NCI-H345 (cell line): ENCODE results near the gene PRXL2A.
"Not testable (repeated sequence)": the region's sequence is repeated elsewhere in the genome, so short reads cannot be mapped to it uniquely, and the experiment has no call there.

ENCODE experiments used
- DNase-seq: peaks from one replicate; lab custom pipeline; 2025; lab: John Stamatoyannopoulos, UW

The PRXL2A gene

DNA sequence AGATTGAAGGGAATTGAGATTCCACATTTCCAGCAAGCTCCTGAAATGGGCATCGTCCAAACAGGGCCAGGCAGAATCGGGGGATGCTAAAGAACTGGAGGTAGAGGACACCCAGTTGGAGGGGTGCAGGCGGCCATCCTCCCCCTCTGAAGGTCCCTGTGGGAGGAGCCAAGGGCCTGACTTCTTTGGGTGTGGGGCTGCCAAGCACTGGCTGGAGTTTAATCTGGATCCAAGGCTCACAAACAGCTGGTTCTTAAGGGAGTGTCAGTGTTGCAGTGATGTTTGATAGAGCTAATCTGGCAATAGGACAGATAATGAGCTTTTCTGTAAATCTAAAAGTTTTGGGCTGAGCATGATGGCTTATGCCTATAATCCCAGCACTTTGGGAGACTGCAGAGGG, 66.6 kb downstream of the PRXL2A start:
- DNase-seq: no peak

DNA sequence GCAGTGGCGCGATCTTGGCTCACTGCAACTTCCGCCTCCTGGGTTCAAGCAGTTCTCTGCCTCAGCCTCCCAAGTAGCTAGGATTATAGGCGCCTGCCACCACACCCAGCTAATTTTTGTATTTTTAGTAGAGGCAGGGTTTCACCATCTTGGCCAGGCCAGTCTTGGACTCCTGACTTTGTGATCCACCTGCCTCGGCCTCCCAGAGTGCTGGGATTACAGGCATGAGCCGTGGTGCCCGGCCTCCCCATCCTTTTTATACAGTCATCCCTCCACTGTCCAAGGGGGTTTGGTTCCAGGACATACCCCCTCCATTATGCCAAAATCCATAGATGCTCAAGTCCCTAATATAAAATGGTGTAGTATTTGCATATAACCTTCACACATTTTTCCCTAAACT, 67.3 kb downstream of the PRXL2A start:
- DNase-seq: not testable (repeated sequence)

DNA sequence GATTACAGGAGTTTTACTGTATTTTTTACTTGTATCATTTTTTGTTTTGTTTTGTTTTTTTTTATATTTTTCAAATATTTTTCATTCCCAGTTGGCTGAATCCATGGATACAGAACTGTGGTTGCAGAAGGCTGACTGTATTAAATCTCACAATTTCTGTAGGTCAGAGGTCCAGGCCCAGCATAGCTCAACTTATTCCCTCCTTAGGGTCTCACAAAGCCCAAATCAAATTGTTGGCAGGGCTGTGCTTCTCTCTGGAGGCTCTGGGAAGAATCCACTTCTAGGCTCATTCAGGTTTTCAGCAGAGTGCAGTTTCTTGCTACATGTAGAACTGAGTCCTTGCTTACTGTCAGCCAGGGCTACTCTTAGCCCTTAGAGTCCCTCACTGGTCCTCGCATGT, 68.3 kb downstream of the PRXL2A start:
- DNase-seq: no peak

DNA sequence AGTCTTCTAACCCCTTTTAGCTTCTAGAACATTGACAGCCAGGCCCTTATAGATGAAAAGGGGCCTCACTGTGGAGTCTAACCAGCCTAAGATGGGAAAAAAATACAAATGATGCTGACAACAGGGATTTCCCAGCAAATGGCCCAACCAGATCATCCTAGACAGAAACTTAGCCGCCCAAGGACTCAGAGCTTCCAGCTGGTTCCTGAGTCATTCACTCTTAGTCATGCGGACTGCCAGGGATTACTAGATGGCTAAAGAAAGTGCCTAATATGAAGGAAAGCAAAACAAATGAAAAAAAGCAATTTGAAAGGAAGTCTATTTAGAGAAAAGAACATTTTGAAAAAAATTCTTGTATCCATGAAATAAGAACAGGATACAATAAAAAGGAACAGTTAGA, 69.5 kb downstream of the PRXL2A start:
- no peak for DNase-seq

DNA sequence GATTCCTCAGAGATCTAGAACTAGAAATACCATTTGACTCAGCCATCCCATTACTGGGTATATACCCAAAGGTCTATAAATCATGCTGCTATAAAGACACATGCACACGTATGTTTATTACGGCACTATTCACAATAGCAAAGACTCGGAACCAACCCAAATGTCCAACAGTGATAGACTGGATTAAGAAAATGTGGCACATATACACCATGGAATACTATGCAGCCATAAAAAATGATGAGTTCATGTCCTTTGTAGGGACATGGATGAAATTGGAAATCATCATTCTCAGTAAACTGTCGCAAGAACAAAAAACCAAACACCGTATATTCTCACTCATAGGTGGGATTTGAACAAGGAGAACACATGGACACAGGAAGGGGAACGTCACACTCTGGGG, 72.0 kb downstream of the PRXL2A start:
- DNase-seq: not testable (repeated sequence)

DNA sequence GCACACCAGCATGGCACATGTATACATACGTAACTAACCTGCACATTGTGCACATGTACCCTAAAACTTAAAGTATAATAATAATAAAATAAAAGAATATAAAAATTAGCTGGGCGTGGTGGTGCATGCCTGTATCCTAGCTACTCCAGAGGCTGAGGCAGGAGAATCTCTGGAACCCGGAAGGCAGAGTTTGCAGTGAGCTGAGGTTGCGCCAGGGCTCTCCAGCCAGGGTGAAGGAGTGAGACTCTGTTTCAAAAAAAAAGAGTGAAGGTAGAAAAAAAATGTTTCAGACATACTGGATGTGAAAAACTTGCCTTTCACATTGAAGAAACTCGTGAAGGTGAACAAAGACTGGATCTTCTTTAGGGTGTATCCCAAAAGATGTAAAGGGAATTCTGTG, 72.5 kb downstream of the PRXL2A start:
- DNase-seq: no peak

DNA sequence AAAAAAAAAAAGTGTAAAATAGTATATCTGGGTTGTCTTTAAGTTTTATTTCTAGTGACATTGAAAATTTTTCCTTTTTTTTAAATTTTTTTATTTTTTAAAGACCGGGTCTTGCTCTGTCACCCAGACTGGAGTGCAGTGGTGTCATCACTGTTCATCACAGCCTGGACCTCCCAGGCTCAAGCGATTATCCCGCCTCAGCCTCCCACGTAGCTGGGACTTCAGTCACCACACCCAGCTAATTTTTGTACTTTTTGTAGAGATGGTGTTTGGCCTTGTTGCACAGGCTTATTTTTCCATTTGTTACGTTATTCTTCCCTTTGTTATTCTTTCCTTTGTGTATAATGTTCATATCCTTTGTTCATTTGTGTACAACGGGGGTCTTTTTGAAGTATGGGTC, 75.9 kb downstream of the PRXL2A start:
- no peak for DNase-seq

DNA sequence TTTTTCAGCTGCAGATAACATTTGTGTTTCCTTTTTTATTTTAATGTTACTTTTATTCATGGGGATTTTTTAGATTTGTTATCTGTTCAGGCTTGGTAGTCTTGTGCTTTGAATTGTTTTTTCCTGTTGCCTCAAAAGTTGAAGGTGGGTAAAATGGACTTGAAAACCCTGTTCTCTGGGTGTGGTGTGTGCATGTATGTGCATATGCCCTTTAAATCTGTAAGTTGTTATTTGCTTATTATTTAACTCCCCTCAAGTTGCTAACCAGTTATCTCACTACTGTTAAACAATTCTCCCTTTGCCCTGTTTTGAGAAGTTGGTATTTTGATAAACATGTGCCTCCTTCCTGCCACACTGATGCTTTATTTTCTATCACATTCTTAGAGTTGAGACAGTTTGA, 76.3 kb downstream of the PRXL2A start:
- no peak for DNase-seq

DNA sequence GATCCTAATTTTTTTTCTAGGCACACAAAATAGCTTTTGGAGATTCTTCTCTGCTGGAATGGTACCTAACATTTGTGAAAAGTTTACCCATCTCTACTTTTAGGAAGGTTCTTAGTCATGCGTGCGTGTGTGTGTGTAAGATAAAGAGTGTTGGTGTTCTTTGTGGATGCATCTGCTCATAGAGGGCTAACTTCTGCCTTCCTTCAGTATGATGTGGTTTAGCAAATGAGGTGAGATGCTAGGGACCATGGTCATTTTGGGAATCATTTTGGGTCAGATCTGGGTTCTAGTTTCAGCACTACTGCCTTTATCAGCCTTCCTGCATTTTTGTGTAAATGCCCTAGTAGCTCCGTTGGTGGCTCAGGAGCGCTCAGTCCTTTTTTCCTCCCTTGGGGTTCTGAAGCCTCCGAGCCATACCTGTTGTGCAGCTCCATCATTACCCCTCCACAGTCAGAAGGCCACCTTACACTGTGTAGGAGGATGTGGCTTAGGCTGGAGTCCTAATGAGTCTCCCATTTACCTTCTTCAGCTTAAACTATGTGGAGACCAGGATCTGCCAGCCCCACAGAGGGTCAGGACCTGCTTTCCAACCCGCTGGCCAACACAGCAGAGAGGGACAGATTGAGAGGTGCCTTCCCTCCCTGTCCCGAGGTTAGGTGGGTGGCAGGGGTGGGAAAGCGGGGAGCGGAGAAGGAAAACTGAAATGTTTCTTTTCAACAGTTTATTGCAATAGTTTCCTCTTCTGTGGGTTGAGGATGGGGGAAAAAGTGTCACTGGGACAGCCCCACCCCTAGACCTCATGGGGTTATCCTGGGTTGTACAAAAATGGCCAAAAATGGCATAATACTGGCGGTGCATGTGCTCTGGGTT, 77.0 kb downstream of the PRXL2A start:
- DNase-seq: no peak

DNA sequence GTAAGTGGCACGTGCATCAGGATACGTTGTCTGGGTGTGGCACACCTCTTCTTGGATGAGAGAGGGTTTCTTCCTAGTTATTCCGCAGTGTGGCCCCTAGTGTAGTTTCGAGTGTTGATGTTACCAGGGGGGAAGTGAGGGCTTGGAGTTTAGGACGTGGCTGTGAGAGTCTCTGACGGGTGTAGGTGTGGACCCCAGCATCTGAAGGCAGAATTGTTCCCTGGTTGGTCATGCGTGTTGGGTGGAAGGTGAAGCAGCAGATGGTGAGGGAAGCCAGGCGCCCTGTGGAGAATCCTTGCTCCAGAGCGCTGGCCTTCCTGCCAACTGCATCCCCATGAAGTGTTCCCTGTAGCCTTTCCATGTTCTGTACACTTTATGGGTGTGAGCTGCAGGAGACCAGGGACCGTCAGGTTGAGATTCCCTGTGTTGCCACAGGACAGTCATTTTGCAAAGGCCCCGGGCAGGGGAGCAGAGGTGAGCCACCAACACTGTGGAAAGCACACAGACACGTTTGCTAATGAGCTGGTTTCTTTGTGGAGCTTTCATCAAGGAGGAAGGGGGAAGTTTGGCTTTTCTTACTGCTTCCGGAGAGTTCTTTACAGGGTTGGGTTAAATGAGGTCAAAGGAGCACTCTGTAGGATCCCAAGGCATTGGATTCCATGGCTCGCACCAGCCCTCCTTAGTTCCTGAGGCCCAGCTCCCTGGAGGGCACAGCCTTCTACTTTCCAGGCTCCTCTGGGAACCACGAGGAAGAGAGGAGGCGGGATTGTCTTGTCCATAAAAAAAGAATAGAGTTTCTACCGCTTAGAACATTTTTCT, 77.8 kb downstream of the PRXL2A start:
- DNase-seq: no peak
